ENCODE measurements around the gene DXO. TPM values are rescaled to one million over a fixed set of nuclear protein-coding genes. Genes with fewer than 3 reads are reported as not detected.
"Not testable (repeated sequence)": the region's sequence is repeated elsewhere in the genome, so short reads cannot be mapped to it uniquely, and the experiment has no call there.

DXO gene
- total RNA-seq, 2 experiments from 2014 or later, result 30.0 to 31.1 TPM

- H3K4me3 Mint-ChIP-seq; H3K4me1 Mint-ChIP-seq (ENCODE audit: low read depth); ATAC-seq (ENCODE audit: poor library complexity); intact Hi-C loops (cut with DNase I, micrococcal nuclease); H3K36me3 ChIP-seq (ENCODE audit: insufficient read depth, low read length); H3K4me1 ChIP-seq (ENCODE audit: insufficient read depth, low read length); H3K4me3 ChIP-seq (ENCODE audit: low read length); H3K27ac Mint-ChIP-seq; H3K36me3 Mint-ChIP-seq (ENCODE audit: low read depth); POLR2A ChIA-PET; H3K27me3 ChIP-seq (ENCODE audit: control insufficient read depth in 1 of 2, insufficient read depth in 2 of 2, low read length in 2 of 2); DNase-seq; H3K27ac ChIP-seq (ENCODE audit: low read depth in 1 of 2, low read length in 2 of 2); H3K9me3 ChIP-seq (ENCODE audit: control insufficient read depth in 1 of 2, insufficient read depth in 1 of 2, low read length in 2 of 2); H3K27me3 Mint-ChIP-seq; H3K9me3 Mint-ChIP-seq; CTCF ChIA-PET: not testable (repeated sequence)
Measured at GRCh38 chr6:32003301-32003700, 31.4 kb upstream of the DXO start.

- not testable (repeated sequence) for H3K27me3 Mint-ChIP-seq
Measured at GRCh38 chr6:32002546-32003268, 30.8 kb upstream of the DXO start.

GRCh38 chr6:31996385-31996784 lies 24.4 kb upstream of the DXO start:
- H3K4me3 Mint-ChIP-seq; CTCF ChIA-PET; H3K4me1 Mint-ChIP-seq (ENCODE audit: low read depth); H3K9me3 Mint-ChIP-seq; H3K4me3 ChIP-seq (ENCODE audit: low read length); POLR2A ChIA-PET; DNase-seq; H3K9me3 ChIP-seq (ENCODE audit: control insufficient read depth in 1 of 2, insufficient read depth in 1 of 2, low read length in 2 of 2); H3K27me3 ChIP-seq (ENCODE audit: control insufficient read depth in 1 of 2, insufficient read depth in 2 of 2, low read length in 2 of 2); H3K27ac ChIP-seq (ENCODE audit: low read depth in 1 of 2, low read length in 2 of 2); H3K27me3 Mint-ChIP-seq; H3K4me1 ChIP-seq (ENCODE audit: insufficient read depth, low read length); H3K36me3 Mint-ChIP-seq (ENCODE audit: low read depth); H3K27ac Mint-ChIP-seq; H3K36me3 ChIP-seq (ENCODE audit: insufficient read depth, low read length); intact Hi-C loops (cut with DNase I, micrococcal nuclease); ATAC-seq (ENCODE audit: poor library complexity): not testable (repeated sequence)

More at GRCh38 chr6:32002546-32003268, 30.8 kb upstream of the DXO start:
- DNase-seq; intact Hi-C loops (cut with DNase I, micrococcal nuclease); H3K27me3 ChIP-seq (ENCODE audit: control insufficient read depth in 1 of 2, insufficient read depth in 2 of 2, low read length in 2 of 2); H3K4me3 ChIP-seq (ENCODE audit: low read length); H3K9me3 ChIP-seq (ENCODE audit: control insufficient read depth in 1 of 2, insufficient read depth in 1 of 2, low read length in 2 of 2); ATAC-seq (ENCODE audit: poor library complexity); H3K4me1 ChIP-seq (ENCODE audit: insufficient read depth, low read length); CTCF ChIA-PET; POLR2A ChIA-PET; H3K27ac ChIP-seq (ENCODE audit: low read depth in 1 of 2, low read length in 2 of 2); H3K4me1 Mint-ChIP-seq (ENCODE audit: low read depth); H3K36me3 Mint-ChIP-seq (ENCODE audit: low read depth); H3K36me3 ChIP-seq (ENCODE audit: insufficient read depth, low read length); H3K9me3 Mint-ChIP-seq; H3K4me3 Mint-ChIP-seq; H3K27ac Mint-ChIP-seq: not testable (repeated sequence)

GRCh38 chr6:31994421-31994820 lies 22.5 kb upstream of the DXO start:
- not testable (repeated sequence) for ATAC-seq (ENCODE audit: poor library complexity); H3K27ac ChIP-seq (ENCODE audit: low read depth in 1 of 2, low read length in 2 of 2)

GRCh38 chr6:31989363-31989762 lies 17.4 kb upstream of the DXO start:
- ATAC-seq (ENCODE audit: poor library complexity); H3K4me1 Mint-ChIP-seq (ENCODE audit: low read depth); H3K27me3 Mint-ChIP-seq; H3K4me3 Mint-ChIP-seq; H3K9me3 Mint-ChIP-seq; H3K9me3 ChIP-seq (ENCODE audit: control insufficient read depth in 1 of 2, insufficient read depth in 1 of 2, low read length in 2 of 2); H3K4me1 ChIP-seq (ENCODE audit: insufficient read depth, low read length); H3K27me3 ChIP-seq (ENCODE audit: control insufficient read depth in 1 of 2, insufficient read depth in 2 of 2, low read length in 2 of 2); H3K27ac Mint-ChIP-seq; H3K4me3 ChIP-seq (ENCODE audit: low read length); DNase-seq; POLR2A ChIA-PET; H3K36me3 ChIP-seq (ENCODE audit: insufficient read depth, low read length); H3K27ac ChIP-seq (ENCODE audit: low read depth in 1 of 2, low read length in 2 of 2); intact Hi-C loops (cut with DNase I, micrococcal nuclease); CTCF ChIA-PET; H3K36me3 Mint-ChIP-seq (ENCODE audit: low read depth): not testable (repeated sequence)

More at GRCh38 chr6:31994421-31994820, 22.5 kb upstream of the DXO start:
- H3K36me3 Mint-ChIP-seq (ENCODE audit: low read depth); H3K36me3 ChIP-seq (ENCODE audit: insufficient read depth, low read length); H3K9me3 Mint-ChIP-seq; POLR2A ChIA-PET; H3K9me3 ChIP-seq (ENCODE audit: control insufficient read depth in 1 of 2, insufficient read depth in 1 of 2, low read length in 2 of 2); H3K4me1 Mint-ChIP-seq (ENCODE audit: low read depth); H3K4me3 ChIP-seq (ENCODE audit: low read length); H3K27me3 Mint-ChIP-seq; intact Hi-C loops (cut with DNase I, micrococcal nuclease); H3K4me3 Mint-ChIP-seq; H3K4me1 ChIP-seq (ENCODE audit: insufficient read depth, low read length); DNase-seq; H3K27ac Mint-ChIP-seq; CTCF ChIA-PET; H3K27me3 ChIP-seq (ENCODE audit: control insufficient read depth in 1 of 2, insufficient read depth in 2 of 2, low read length in 2 of 2): not testable (repeated sequence)

- DNase-seq; H3K27me3 Mint-ChIP-seq; H3K36me3 Mint-ChIP-seq (ENCODE audit: low read depth); H3K4me3 ChIP-seq (ENCODE audit: low read length); H3K9me3 Mint-ChIP-seq; intact Hi-C loops (cut with DNase I, micrococcal nuclease); H3K27ac Mint-ChIP-seq; ATAC-seq (ENCODE audit: poor library complexity); H3K36me3 ChIP-seq (ENCODE audit: insufficient read depth, low read length); H3K4me3 Mint-ChIP-seq; H3K27me3 ChIP-seq (ENCODE audit: control insufficient read depth in 1 of 2, insufficient read depth in 2 of 2, low read length in 2 of 2); H3K9me3 ChIP-seq (ENCODE audit: control insufficient read depth in 1 of 2, insufficient read depth in 1 of 2, low read length in 2 of 2); POLR2A ChIA-PET; H3K27ac ChIP-seq (ENCODE audit: low read depth in 1 of 2, low read length in 2 of 2); CTCF ChIA-PET: not testable (repeated sequence)
- H3K4me1 Mint-ChIP-seq (ENCODE audit: low read depth), result peaks cover 17% of the 10 kb centered on the region
- peaks cover 15% of the 10 kb centered on the region for H3K4me1 ChIP-seq (ENCODE audit: insufficient read depth, low read length)
Measured at GRCh38 chr6:31981744-31982143, 9.8 kb upstream of the DXO start, which contains the start of gene C4A. Gene C4A (plus strand): TSS chr6:31982057. CDS start chr6:31982108, 51 bp downstream.

GRCh38 chr6:31980998-31981397 lies 9.1 kb upstream of the DXO start:
- H3K36me3 ChIP-seq (ENCODE audit: insufficient read depth, low read length); H3K36me3 Mint-ChIP-seq (ENCODE audit: low read depth); H3K9me3 ChIP-seq (ENCODE audit: control insufficient read depth in 1 of 2, insufficient read depth in 1 of 2, low read length in 2 of 2); intact Hi-C loops (cut with DNase I, micrococcal nuclease); H3K9me3 Mint-ChIP-seq; CTCF ChIA-PET; ATAC-seq (ENCODE audit: poor library complexity); DNase-seq; H3K4me3 Mint-ChIP-seq; POLR2A ChIA-PET; H3K27ac Mint-ChIP-seq; H3K4me3 ChIP-seq (ENCODE audit: low read length); H3K27me3 Mint-ChIP-seq; H3K27me3 ChIP-seq (ENCODE audit: control insufficient read depth in 1 of 2, insufficient read depth in 2 of 2, low read length in 2 of 2); H3K27ac ChIP-seq (ENCODE audit: low read depth in 1 of 2, low read length in 2 of 2): not testable (repeated sequence)
- H3K4me1 ChIP-seq (ENCODE audit: insufficient read depth, low read length), result peaks cover 15% of the 10 kb centered on the region
- H3K4me1 Mint-ChIP-seq (ENCODE audit: low read depth), result peaks cover 17% of the 10 kb centered on the region
